HCT116 (cell line): ENCODE results near the gene ALAD. TPM values are rescaled to one million over a fixed set of nuclear protein-coding genes. Genes with fewer than 3 reads are reported as not detected.
A peak's percentile ranks its signal among the peaks of the same experiment; 100 is the strongest.

Source experiments
- ATAC-seq: fragments of 200-7000 bp; cut with Tn5 transposase; 2 replicates; pipeline ENCODE4 v1.9.1; 2020; ENCODE audit warnings: mild to moderate bottlenecking, moderate library complexity
- BruUV-seq: library from RNA; stranded (reverse); fragments of 400-500 nt; replicated peaks from 2 replicates; lab custom pipeline; 2021; lab: Mats Ljungman, UMichigan
- CTCF ChIA-PET: fragments of 300-600 bp; sonication (Branson Sonifier 250); formaldehyde crosslinking; loops from one replicate; lab custom pipeline; 2021; ENCODE audit warnings: antibody characterized with exemption; lab: Charles Lee
- POLR2A ChIA-PET: fragments of 300-600, 350-600 bp; sonication (Branson Sonifier 250); formaldehyde crosslinking; loops from one replicate; lab custom pipeline; 2021; ENCODE audit warnings: antibody characterized with exemption; lab: Charles Lee
- RAD21 ChIA-PET, 2 experiments: fragments of 300-600 bp; sonication (Branson Sonifier 250); formaldehyde crosslinking; loops; one replicate each; lab custom pipeline; 2023; ENCODE audit warnings: low total read pairs in 2 of 2; ENCODE audit not compliant: uncharacterized antibody in 2 of 2, unreplicated experiment in 2 of 2, low non-redundant PET in 1 of 2; lab: Charles Lee
- DNase-seq: peaks from one replicate; pipeline ENCODE4 v3.0.0-alpha.2; 2010; ENCODE audit warnings: low read depth, low spot score
- H2AFZ ChIP-seq: fragments of 200-600 bp; shearing (Covaris generic), sonication (generic); 2 replicates; pipeline ENCODE4 v1.6.1; 2017; ENCODE audit warnings: low read depth, mixed run types, mixed read lengths, antibody characterized with exemption, low read length; ENCODE audit not compliant: poor library complexity, severe bottlenecking
- H3K27ac ChIP-seq: 2 replicates; pipeline ENCODE4 v1.5.1; 2012; ENCODE audit warnings: low read depth, low read length
- H3K27me3 ChIP-seq: fragments of 200-600 bp; sonication (generic); 2 replicates; pipeline ENCODE4 v1.6.1; 2016; ENCODE audit warnings: mixed run types, low read length, mixed read lengths; ENCODE audit not compliant: insufficient read depth
- H3K36me3 ChIP-seq, 2 experiments: fragments of 200-500 bp in 1 of 2; fragments of 200-600 bp in 1 of 2; sonication (Bioruptor generic) in 1 of 2; sonication (generic) in 1 of 2; 2 replicates each; pipeline versions ENCODE4 v1.5.1 to v1.6.1; 2014 to 2016; ENCODE audit warnings: low read length in 2 of 2, inconsistent platforms in 1 of 2, mixed read lengths in 1 of 2, mixed run types in 1 of 2; ENCODE audit not compliant: insufficient read depth in 2 of 2, control insufficient read depth in 1 of 2
- H3K4me1 ChIP-seq, 2 experiments: fragments of 200-600 bp in 1 of 2; sonication (generic) in 1 of 2; 2 replicates each; pipeline versions ENCODE4 v1.5.1 to v1.6.1; 2012 to 2017; ENCODE audit warnings: low read length in 2 of 2, inconsistent platforms in 1 of 2, mild to moderate bottlenecking in 1 of 2, mixed read lengths in 1 of 2, mixed run types in 1 of 2, moderate library complexity in 1 of 2; ENCODE audit not compliant: insufficient read depth in 2 of 2, control insufficient read depth in 1 of 2
- H3K4me2 ChIP-seq: fragments of 200-600 bp; sonication (generic); 2 replicates; pipeline ENCODE4 v1.6.1; 2017; ENCODE audit warnings: mixed run types, low read length, mixed read lengths
- H3K4me3 ChIP-seq, 2 experiments: fragments of 200-600 bp in 1 of 2; sonication (generic) in 1 of 2; replicated peaks in 1 of 2; 2 replicates each; pipeline ENCODE4 v1.5.1; 2011 to 2016; ENCODE audit warnings: low read length in 2 of 2, control low read depth in 1 of 2, low read depth in 1 of 2, mild to moderate bottlenecking in 1 of 2, mixed read lengths in 1 of 2, mixed run types in 1 of 2
- H3K79me2 ChIP-seq: fragments of 200-600 bp; sonication (generic); 2 replicates; pipeline ENCODE4 v1.6.1; 2017; ENCODE audit warnings: mild to moderate bottlenecking, mixed run types, low read length, moderate library complexity, mixed read lengths; ENCODE audit not compliant: insufficient read depth
- H3K9ac ChIP-seq: fragments of 200-600 bp; sonication (generic); 2 replicates; pipeline ENCODE4 v1.6.1; 2016; ENCODE audit warnings: low read length, mixed read lengths
- H3K9me2 ChIP-seq: fragments of 200-600 bp; sonication (generic), shearing (Covaris generic); 2 replicates; pipeline ENCODE4 v1.6.1; 2017; ENCODE audit warnings: mixed run types, mild to moderate bottlenecking, moderate library complexity; ENCODE audit not compliant: insufficient read depth
- H3K9me3 ChIP-seq, 2 experiments: fragments of 200-500 bp in 1 of 2; fragments of 200-600 bp in 1 of 2; sonication (Bioruptor generic) in 1 of 2; sonication (generic) in 1 of 2; 2 replicates each; pipeline ENCODE4 v1.6.1; 2014 to 2017; ENCODE audit warnings: low read length in 2 of 2, mixed read lengths in 2 of 2, inconsistent platforms in 1 of 2, low read depth in 1 of 2, mild to moderate bottlenecking in 1 of 2, mixed run types in 1 of 2, moderate library complexity in 1 of 2; ENCODE audit not compliant: control insufficient read depth in 1 of 2, insufficient read depth in 1 of 2
- H4K20me1 ChIP-seq: fragments of 200-600 bp; sonication (generic), shearing (Covaris generic); 2 replicates; pipeline ENCODE4 v1.6.1; 2017; ENCODE audit warnings: mixed run types, mild to moderate bottlenecking, moderate library complexity; ENCODE audit not compliant: insufficient read depth
- CBX3 ChIP-seq: IDR thresholded peaks from 2 replicates; pipeline ENCODE4 v1.6.1; 2012; ENCODE audit warnings: low read depth
- CTCF ChIP-seq, 3 experiments: fragments of 200-600 bp in 1 of 3; sonication (generic) in 1 of 3; IDR thresholded peaks in 2 of 3; conservative IDR thresholded peaks in 1 of 3; 2 replicates each; pipeline ENCODE4 v1.5.1; 2012 to 2017; ENCODE audit warnings: low read depth in 2 of 3, low read length in 2 of 3, antibody characterized with exemption in 1 of 3, borderline replicate concordance in 1 of 3, control low read depth in 1 of 3, mild to moderate bottlenecking in 1 of 3, mixed read lengths in 1 of 3, mixed run types in 1 of 3, moderate library complexity in 1 of 3; ENCODE audit not compliant: insufficient read depth in 1 of 3
- EZH2 ChIP-seq: fragments of 200-600 bp; sonication (generic); IDR thresholded peaks from 2 replicates; pipeline ENCODE4 v1.6.1; 2017; ENCODE audit warnings: antibody characterized with exemption, mixed run types
- EZH2phosphoT487 ChIP-seq: fragments of 200-600 bp; IDR thresholded peaks from 2 replicates; pipeline ENCODE4 v1.6.1; 2018; ENCODE audit warnings: antibody characterized with exemption, borderline replicate concordance
- FOSL1 ChIP-seq: IDR thresholded peaks from 2 replicates; pipeline ENCODE4 v1.6.1; 2012; ENCODE audit warnings: low read depth
- MAX ChIP-seq: IDR thresholded peaks from 2 replicates; pipeline ENCODE4 v1.6.1; 2012
- POLR2AphosphoS5 ChIP-seq: IDR thresholded peaks from 2 replicates; pipeline ENCODE4 v1.6.1; 2011; ENCODE audit warnings: mild to moderate bottlenecking, low read depth, low read length, moderate library complexity
- SIN3A ChIP-seq: IDR thresholded peaks from 2 replicates; pipeline ENCODE4 v1.6.1; 2012; ENCODE audit warnings: low read depth
- SP1 ChIP-seq: IDR thresholded peaks from 2 replicates; pipeline ENCODE4 v1.6.1; 2012; ENCODE audit warnings: low read depth
- SRF ChIP-seq: IDR thresholded peaks from 2 replicates; pipeline ENCODE4 v1.6.1; 2012; ENCODE audit warnings: low read depth
- ZBTB33 ChIP-seq: IDR thresholded peaks from 2 replicates; pipeline ENCODE4 v1.6.1; 2011; ENCODE audit warnings: mild to moderate bottlenecking, low read length, moderate library complexity; ENCODE audit not compliant: insufficient replicate concordance; ENCODE audit errors: extremely low read depth
- ZNF274 ChIP-seq: fragments of 200-500 bp; sonication (Bioruptor generic); IDR thresholded peaks from 2 replicates; pipeline ENCODE4 v1.6.1; 2014; ENCODE audit warnings: mild to moderate bottlenecking, low read depth, low read length, inconsistent platforms
- intact Hi-C: fragments of 100-400 bp; cut with micrococcal nuclease; formaldehyde crosslinking; loops from 2 replicates; pipeline ENCODE4 v1.10.0; 2022
- total RNA-seq: library from RNA; stranded (reverse); gene quantifications from one replicate; pipeline ENCODE4 v1.2.1, GENCODE V29; 2021; ENCODE audit not compliant: unreplicated experiment

Gene ALAD
- total RNA-seq, 1 experiment from 2014 or later: 14.0 TPM

GRCh38 chr9:113436728-113437515 lies 35.8 kb upstream of the ALAD start:
- Histone ChIP-seq H3K79me2 (no peaks in the 10 kb centered on the region), H3K27ac (no peak overlapping the region), H3K9me2 (no peaks in the 10 kb centered on the region), H3K4me1 (no peaks in the 10 kb centered on the region), H2AFZ (peak overlapping the region; percentile 17), H3K9me3 (no peaks in the 10 kb centered on the region)
- no TSS peak for BruUV-seq
- ATAC-seq (peak; percentile 61), DNase-seq (no peak)
- intact Hi-C loops: no loop called here
- TF ChIP-seq MAX: no peak
- 0 out of 6 replicates have a peak, but pooled peaks of 1 of the 3 experiments have one; percentile 7 for TF ChIP-seq CTCF (IDR thresholded peaks at IDR 0.05 in 2 of 3, conservative IDR thresholded peaks at IDR 0.05 in 1 of 3; ENCODE audit: borderline replicate concordance in 1 of 3, insufficient read depth in 1 of 3, low read depth in 2 of 3, low read length in 2 of 3)
- TF ChIP-seq SP1: no peak
- no peak for TF ChIP-seq SRF
- no peak for TF ChIP-seq EZH2
- TF ChIP-seq, all 23 proteins: peak for 1
- H3K36me3 ChIP-seq: no peaks in the 10 kb centered on the region
- ChIA-PET CTCF (no interaction called here), RAD21 (no interaction called here), POLR2A (no interaction called here)
- H4K20me1 ChIP-seq: no peaks in the 10 kb centered on the region
- H3K27me3 ChIP-seq: no peaks in the 10 kb centered on the region
- no peak overlapping the region for H3K9ac ChIP-seq
- no peak overlapping the region for H3K4me3 ChIP-seq
- H3K4me2 ChIP-seq: no peak overlapping the region

GRCh38 chr9:113431191-113431590 lies 30.1 kb upstream of the ALAD start:
- intact Hi-C loops: no loop called here
- POLR2A ChIA-PET: no interaction called here
- no peak for ATAC-seq
- Histone ChIP-seq H3K27me3 (no peaks in the 10 kb centered on the region), H3K9me3 (no peaks in the 10 kb centered on the region), H3K36me3 (no peaks in the 10 kb centered on the region), H3K27ac (no peak overlapping the region), H2AFZ (no peak overlapping the region), H3K9me2 (no peaks in the 10 kb centered on the region), H3K4me2 (no peak overlapping the region), H3K79me2 (no peaks in the 10 kb centered on the region), H4K20me1 (no peaks in the 10 kb centered on the region), H3K9ac (no peak overlapping the region), H3K4me3 (no peak overlapping the region), H3K4me1 (no peaks in the 10 kb centered on the region)
- CTCF ChIA-PET: no interaction called here
- RAD21 ChIA-PET: no interaction called here
- DNase-seq: no peak
- no TSS peak for BruUV-seq
- TF ChIP-seq SIN3A (no peak), POLR2AphosphoS5 (no peak), CTCF (IDR thresholded peaks at IDR 0.05 in 2 of 3, conservative IDR thresholded peaks at IDR 0.05 in 1 of 3; ENCODE audit: borderline replicate concordance in 1 of 3, insufficient read depth in 1 of 3, low read depth in 2 of 3, low read length in 2 of 3) (no peak), ZNF274 (no peak), SP1 (no peak), EZH2phosphoT487 (no peak), CBX3 (no peak), FOSL1 (no peak), ZBTB33 (no peak)
